SK-N-SH (cell line): ENCODE data around the gene CACNA1H. TPM values are rescaled to one million over a fixed set of nuclear protein-coding genes. Genes with fewer than 3 reads are reported as not detected.

ENCODE experiments used
- CTCF ChIA-PET: fragments of 300-600, 350-600 bp; formaldehyde crosslinking; extraction: SDS; loops from one replicate; lab custom pipeline; 2021; lab: Yijun Ruan, JAX
- POLR2A ChIA-PET: fragments of 350-600 bp; sonication (Branson Sonifier 250); formaldehyde crosslinking; extraction: SDS; loops from one replicate; lab custom pipeline; 2020; ENCODE audit warnings: antibody characterized with exemption, inconsistent platforms; lab: Yijun Ruan, JAX
- DNase-seq: peaks from one replicate; pipeline ENCODE4 v3.0.0; 2012
- H2AFZ ChIP-seq: fragments of 200-600 bp; sonication (generic); 2 replicates; pipeline ENCODE4 v1.8.1; 2016; ENCODE audit warnings: antibody characterized with exemption, mild to moderate bottlenecking, low read depth
- H3F3A ChIP-seq: fragments of 200-600 bp; sonication (generic); replicated peaks from 2 replicates; pipeline ENCODE3; 2016; ENCODE audit warnings: antibody characterized with exemption, mild to moderate bottlenecking; ENCODE audit not compliant: insufficient read depth
- H3K27ac ChIP-seq, 2 experiments: fragments of 200-500 bp in 1 of 2; fragments of 200-600 bp in 1 of 2; sonication (Bioruptor generic) in 1 of 2; sonication (generic), shearing (Covaris generic) in 1 of 2; 2 replicates each; pipeline versions ENCODE4 v1.5.1 to v1.6.1; 2014 to 2016; ENCODE audit warnings: low read depth in 2 of 2, inconsistent platforms in 1 of 2, low read length in 1 of 2, mild to moderate bottlenecking in 1 of 2, mixed read lengths in 1 of 2
- H3K27me3 ChIP-seq: fragments of 200-600 bp; sonication (generic), shearing (Covaris generic); 2 replicates; pipeline ENCODE4 v1.6.1; 2016; ENCODE audit warnings: mixed run types; ENCODE audit not compliant: insufficient read depth
- H3K36me3 ChIP-seq, 2 experiments: fragments of 200-500 bp in 1 of 2; fragments of 200-600 bp in 1 of 2; sonication (Bioruptor generic) in 1 of 2; sonication (generic) in 1 of 2; replicated peaks in 1 of 2; 2 replicates each; pipeline versions ENCODE3 to v1.5.1; 2014 to 2016; ENCODE audit warnings: low read length in 1 of 2, mild to moderate bottlenecking in 1 of 2; ENCODE audit not compliant: insufficient read depth in 2 of 2, control insufficient read depth in 1 of 2
- H3K4me1 ChIP-seq, 2 experiments: fragments of 200-500 bp in 1 of 2; fragments of 200-600 bp in 1 of 2; sonication (Bioruptor generic) in 1 of 2; sonication (generic), shearing (Covaris generic) in 1 of 2; 2 replicates each; pipeline versions ENCODE4 v1.5.1 to v1.6.1; 2014 to 2016; ENCODE audit warnings: low read depth in 1 of 2, low read length in 1 of 2, mixed run types in 1 of 2; ENCODE audit not compliant: insufficient read depth in 2 of 2, control insufficient read depth in 1 of 2
- H3K4me2 ChIP-seq: fragments of 200-600 bp; sonication (generic), shearing (Covaris generic); 2 replicates; pipeline ENCODE4 v1.6.1; 2017; ENCODE audit warnings: mixed run types
- H3K4me3 ChIP-seq, 2 experiments: fragments of 200-500 bp in 1 of 2; fragments of 200-600 bp in 1 of 2; sonication (Bioruptor generic) in 1 of 2; sonication (generic), shearing (Covaris generic) in 1 of 2; 2 replicates each; pipeline versions ENCODE4 v1.5.1 to v1.8.1; 2014 to 2016; ENCODE audit warnings: low read depth in 2 of 2, inconsistent platforms in 1 of 2, low read length in 1 of 2, mild to moderate bottlenecking in 1 of 2, mixed read lengths in 1 of 2, moderate library complexity in 1 of 2
- H3K79me2 ChIP-seq: fragments of 200-600 bp; sonication (generic); 2 replicates; pipeline ENCODE4 v1.8.1; 2017; ENCODE audit warnings: mild to moderate bottlenecking; ENCODE audit not compliant: insufficient read depth
- H3K9ac ChIP-seq: fragments of 200-600 bp; sonication (generic); 2 replicates; pipeline ENCODE4 v1.6.1; 2017; ENCODE audit warnings: mixed run types
- H3K9me2 ChIP-seq: fragments of 200-600 bp; sonication (generic); 2 replicates; pipeline ENCODE4 v1.6.1; 2017; ENCODE audit warnings: mixed run types
- H3K9me3 ChIP-seq: fragments of 200-600 bp; sonication (generic); 2 replicates; pipeline ENCODE4 v1.6.1; 2017; ENCODE audit warnings: mixed run types, mild to moderate bottlenecking, moderate library complexity
- H4K20me1 ChIP-seq: fragments of 200-600 bp; sonication (generic); 2 replicates; pipeline ENCODE4 v1.6.1; 2017; ENCODE audit warnings: mild to moderate bottlenecking, mixed run types; ENCODE audit not compliant: insufficient read depth
- CHD2 ChIP-seq: fragments of 150-350 bp; IDR thresholded peaks from 2 replicates; pipeline ENCODE4 v1.6.1; 2018; ENCODE audit warnings: low read length; ENCODE audit not compliant: partially characterized antibody
- FOXJ3 ChIP-seq: sonication (generic); formaldehyde crosslinking; IDR thresholded peaks from 2 replicates; pipeline ENCODE4 v1.5.1; 2020; ENCODE audit warnings: mild to moderate bottlenecking, missing genetic modification reagents
- FOXM1 ChIP-seq: IDR thresholded peaks from 2 replicates; pipeline ENCODE4 v1.4.0; 2012; ENCODE audit warnings: low read depth, mild to moderate bottlenecking
- GATA2 ChIP-seq: sonication (generic); formaldehyde crosslinking; IDR thresholded peaks from 2 replicates; pipeline ENCODE4 v1.5.0; 2020; ENCODE audit warnings: mild to moderate bottlenecking, missing genetic modification reagents
- MAX ChIP-seq: IDR thresholded peaks from 2 replicates; pipeline ENCODE4 v1.4.0; 2012; ENCODE audit warnings: low read depth
- MXI1 ChIP-seq: IDR thresholded peaks from 2 replicates; pipeline ENCODE4 v1.6.1; 2012; ENCODE audit warnings: mild to moderate bottlenecking, low read depth, low read length, improper control_type of control experiment
- NFIC ChIP-seq: IDR thresholded peaks from 2 replicates; pipeline ENCODE4 v1.4.0; 2012; ENCODE audit warnings: borderline replicate concordance
- RAD21 ChIP-seq: IDR thresholded peaks from 2 replicates; pipeline ENCODE4 v1.6.1; 2012; ENCODE audit warnings: mild to moderate bottlenecking, low read length
- RFX5 ChIP-seq: IDR thresholded peaks from 2 replicates; pipeline ENCODE4 v1.6.1; 2012; ENCODE audit warnings: mild to moderate bottlenecking, improper control_type of control experiment, low read length
- RXRA ChIP-seq: IDR thresholded peaks from 2 replicates; pipeline ENCODE4 v1.4.0; 2012; ENCODE audit warnings: low read depth, mild to moderate bottlenecking, borderline replicate concordance
- SIN3A ChIP-seq: IDR thresholded peaks from 2 replicates; pipeline ENCODE4 v1.6.1; 2012; ENCODE audit warnings: low read depth, mild to moderate bottlenecking, low read length, moderate library complexity, borderline replicate concordance
- SMC3 ChIP-seq: IDR thresholded peaks from 2 replicates; pipeline ENCODE4 v1.6.1; 2012; ENCODE audit warnings: low read depth, low read length, improper control_type of control experiment
- TAF1 ChIP-seq: IDR thresholded peaks from 2 replicates; pipeline ENCODE4 v1.6.1; 2012; ENCODE audit warnings: low read depth, mild to moderate bottlenecking, low read length, moderate library complexity, borderline replicate concordance
- TEAD4 ChIP-seq: IDR thresholded peaks from 2 replicates; pipeline ENCODE4 v1.4.0; 2012; ENCODE audit warnings: mild to moderate bottlenecking, borderline replicate concordance; ENCODE audit not compliant: insufficient read depth
- WGBS: methylation state at CpG from one replicate; pipeline ENCODE4 v1.1.6; 2017; ENCODE audit warnings: low lambda C conversion rate; 5-methylcytosine and 5-hydroxymethylcytosine counted together
- polyA plus RNA-seq, 3 experiments: library from polyadenylated mRNA; depleted of rRNA; stranded (reverse); fragments of >200 nt; gene quantifications; 2 replicates each; pipeline ENCODE4 v1.2.3, GENCODE V29; 2012
- TF ChIP-seq, protein P1 (sequence below): IDR thresholded peaks from 2 replicates; pipeline ENCODE4 v1.4.0; 2012; ENCODE audit warnings: low read depth, borderline replicate concordance
- TF ChIP-seq, protein P2 (sequence below): IDR thresholded peaks from 2 replicates; pipeline ENCODE4; 2012
- TF ChIP-seq, protein P3 (sequence below): fragments of 150-350 bp; IDR thresholded peaks from 2 replicates; pipeline ENCODE4 v1.6.1; 2016; ENCODE audit warnings: mild to moderate bottlenecking, low read depth, low read length

Gene CACNA1H
- polyA plus RNA-seq, 1 of the 3 experiments (the other 2 are of a cell fraction), result not detected

- TF ChIP-seq, protein P1, sequence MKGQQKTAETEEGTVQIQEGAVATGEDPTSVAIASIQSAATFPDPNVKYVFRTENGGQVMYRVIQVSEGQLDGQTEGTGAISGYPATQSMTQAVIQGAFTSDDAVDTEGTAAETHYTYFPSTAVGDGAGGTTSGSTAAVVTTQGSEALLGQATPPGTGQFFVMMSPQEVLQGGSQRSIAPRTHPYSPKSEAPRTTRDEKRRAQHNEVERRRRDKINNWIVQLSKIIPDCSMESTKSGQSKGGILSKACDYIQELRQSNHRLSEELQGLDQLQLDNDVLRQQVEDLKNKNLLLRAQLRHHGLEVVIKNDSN, result no peak
- no peak for TF ChIP-seq MXI1
- no peak for TF ChIP-seq MAX
- TF ChIP-seq, protein P2, sequence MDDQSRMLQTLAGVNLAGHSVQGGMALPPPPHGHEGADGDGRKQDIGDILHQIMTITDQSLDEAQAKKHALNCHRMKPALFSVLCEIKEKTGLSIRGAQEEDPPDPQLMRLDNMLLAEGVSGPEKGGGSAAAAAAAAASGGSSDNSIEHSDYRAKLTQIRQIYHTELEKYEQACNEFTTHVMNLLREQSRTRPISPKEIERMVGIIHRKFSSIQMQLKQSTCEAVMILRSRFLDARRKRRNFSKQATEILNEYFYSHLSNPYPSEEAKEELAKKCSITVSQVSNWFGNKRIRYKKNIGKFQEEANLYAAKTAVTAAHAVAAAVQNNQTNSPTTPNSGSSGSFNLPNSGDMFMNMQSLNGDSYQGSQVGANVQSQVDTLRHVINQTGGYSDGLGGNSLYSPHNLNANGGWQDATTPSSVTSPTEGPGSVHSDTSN, result no peak
- no peak for TF ChIP-seq CHD2
- no peak for TF ChIP-seq NFIC
- TF ChIP-seq, all 33 proteins: peak for 0
Measured at GRCh38 chr16:1208239-1208830, 55.4 kb downstream of the CACNA1H start (continued).

DNA sequence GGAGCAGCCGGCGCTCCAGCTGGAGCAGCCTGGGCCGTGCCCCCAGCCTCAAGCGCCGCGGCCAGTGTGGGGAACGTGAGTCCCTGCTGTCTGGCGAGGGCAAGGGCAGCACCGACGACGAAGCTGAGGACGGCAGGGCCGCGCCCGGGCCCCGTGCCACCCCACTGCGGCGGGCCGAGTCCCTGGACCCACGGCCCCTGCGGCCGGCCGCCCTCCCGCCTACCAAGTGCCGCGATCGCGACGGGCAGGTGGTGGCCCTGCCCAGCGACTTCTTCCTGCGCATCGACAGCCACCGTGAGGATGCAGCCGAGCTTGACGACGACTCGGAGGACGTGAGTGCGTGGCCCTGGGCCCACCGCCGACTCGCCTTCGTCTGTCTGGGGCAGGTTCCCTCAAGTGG is 56.2 kb downstream of the CACNA1H start:
- H3K9ac ChIP-seq, result no peak overlapping the region
- peaks cover 71% of the 10 kb centered on the region for H3K27me3 ChIP-seq
- H3K27ac ChIP-seq, result no peak overlapping the region
- H3K4me2 ChIP-seq, result no peak overlapping the region
- 0 out of 2 replicates have a peak, but pooled peaks cover 2% of the 10 kb centered on the region for H4K20me1 ChIP-seq
- no peaks in the 10 kb centered on the region for H3K36me3 ChIP-seq
- 51% methylated on average over 11 of the region's 43 CpGs for WGBS
- no peaks in the 10 kb centered on the region for H3K79me2 ChIP-seq
- DNase-seq, result no peak
- POLR2A ChIA-PET, result no interaction called here
- CTCF ChIA-PET, result interaction anchor here (0.7 to 1.9 kb wide), 2 partner anchors 9 to 13 kb away, joined by 3 to 5 read pairs; no protein-coding TSS in a partner anchor
- no peaks in the 10 kb centered on the region for H3K9me3 ChIP-seq
- TF ChIP-seq RXRA, result no peak
- TF ChIP-seq, protein P3, sequence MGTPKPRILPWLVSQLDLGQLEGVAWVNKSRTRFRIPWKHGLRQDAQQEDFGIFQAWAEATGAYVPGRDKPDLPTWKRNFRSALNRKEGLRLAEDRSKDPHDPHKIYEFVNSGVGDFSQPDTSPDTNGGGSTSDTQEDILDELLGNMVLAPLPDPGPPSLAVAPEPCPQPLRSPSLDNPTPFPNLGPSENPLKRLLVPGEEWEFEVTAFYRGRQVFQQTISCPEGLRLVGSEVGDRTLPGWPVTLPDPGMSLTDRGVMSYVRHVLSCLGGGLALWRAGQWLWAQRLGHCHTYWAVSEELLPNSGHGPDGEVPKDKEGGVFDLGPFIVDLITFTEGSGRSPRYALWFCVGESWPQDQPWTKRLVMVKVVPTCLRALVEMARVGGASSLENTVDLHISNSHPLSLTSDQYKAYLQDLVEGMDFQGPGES, result no peak
- TF ChIP-seq RFX5, result no peak
- TF ChIP-seq SMC3, result no peak
- no peak for TF ChIP-seq SIN3A
- TF ChIP-seq TEAD4, result no peak
- no peak for TF ChIP-seq TAF1
- TF ChIP-seq MXI1, result no peak
- TF ChIP-seq, protein P1, result no peak
- TF ChIP-seq GATA2 (CRISPR knock-in tag), result no peak
- no peak for TF ChIP-seq FOXM1
- TF ChIP-seq RAD21, result no peak
- no peak for TF ChIP-seq FOXJ3 (CRISPR knock-in tag)
- no peak overlapping the region for H3K4me3 ChIP-seq
- no peaks in the 10 kb centered on the region for H3F3A ChIP-seq
- no peak overlapping the region for H2AFZ ChIP-seq
- H3K9me2 ChIP-seq, result no peaks in the 10 kb centered on the region
- H3K4me1 ChIP-seq, result no peaks in the 10 kb centered on the region
